RCC 7860 (cell line): ENCODE data around the gene CAPZB.

Experiments used
- DNase-seq: peaks from one replicate; pipeline ENCODE4 v3.0.0-alpha.2; 2015; ENCODE audit warnings: low spot score
- FAIRE-seq: peaks from 2 replicates; lab custom pipeline; 2012; peaks lifted over from hg19 to GRCh38; lab: Jason Lieb, UNC

The CAPZB gene

GRCh38 chr1:19390901-19391595, 94.3 kb downstream of the CAPZB start:
- DNase-seq (no peak), FAIRE-seq (no peak)

GRCh38 chr1:19390166-19390850, 95.0 kb downstream of the CAPZB start:
- FAIRE-seq (no peak), DNase-seq (no peak)

- FAIRE-seq = no peak
- DNase-seq = no peak
These were observed 96.4 kb downstream of the CAPZB start for GRCh38 chr1:19388980-19389379.

GRCh38 chr1:19387045-19387467, 98.3 kb downstream of the CAPZB start:
- no peak for FAIRE-seq
- DNase-seq = no peak

- FAIRE-seq = no peak
These were observed 99.3 kb downstream of the CAPZB start for GRCh38 chr1:19385869-19386591.

GRCh38 chr1:19385221-19385620, 100.1 kb downstream of the CAPZB start:
- no peak for DNase-seq
- no peak for FAIRE-seq

More at GRCh38 chr1:19385869-19386591, 99.3 kb downstream of the CAPZB start:
- no peak for DNase-seq

GRCh38 chr1:19384772-19385187, 100.6 kb downstream of the CAPZB start:
- no peak for FAIRE-seq

GRCh38 chr1:19384113-19384512, 101.2 kb downstream of the CAPZB start:
- FAIRE-seq = no peak
- DNase-seq = peak; percentile 56

More at GRCh38 chr1:19384772-19385187, 100.6 kb downstream of the CAPZB start:
- DNase-seq = no peak

GRCh38 chr1:19382222-19382621, 103.1 kb downstream of the CAPZB start:
- FAIRE-seq (no peak), DNase-seq (no peak)

- FAIRE-seq (no peak), DNase-seq (no peak)
These were observed 104.1 kb downstream of the CAPZB start for GRCh38 chr1:19381261-19381660.

- no peak for FAIRE-seq
- DNase-seq = no peak
These were observed 107.3 kb downstream of the CAPZB start for GRCh38 chr1:19377812-19378718.

GRCh38 chr1:19376428-19377372, 108.6 kb downstream of the CAPZB start:
- FAIRE-seq (no peak), DNase-seq (no peak)

- DNase-seq = no peak
- FAIRE-seq = no peak
These were observed 109.5 kb downstream of the CAPZB start for GRCh38 chr1:19375631-19376400.

GRCh38 chr1:19374926-19375325, 110.4 kb downstream of the CAPZB start:
- FAIRE-seq = no peak
- no peak for DNase-seq

- FAIRE-seq = no peak
- no peak for DNase-seq
These were observed 111.1 kb downstream of the CAPZB start for GRCh38 chr1:19374083-19374801.

GRCh38 chr1:19373211-19374082, 111.9 kb downstream of the CAPZB start:
- DNase-seq (no peak), FAIRE-seq (no peak)

- FAIRE-seq = no peak
- no peak for DNase-seq
These were observed 112.7 kb downstream of the CAPZB start for GRCh38 chr1:19372602-19373001.
